Skin epidermis (tissue), 12 donors: ENCODE measurements around the gene TGM1.

Experiments
- H3K27ac ChIP-seq, 21 experiments: fragments of 200-600 bp; sonication (generic) in 11 of 21; one replicate each; pipeline ENCODE4 v1.5.0; 2020; ENCODE audit warnings: mild to moderate bottlenecking in 3 of 21, inconsistent platforms in 2 of 21, moderate library complexity in 2 of 21
- H3K4me3 ChIP-seq, 7 experiments: fragments of 200-600 bp; sonication (generic) in 2 of 7; one replicate each; pipeline ENCODE4 v1.5.0; 2020; ENCODE audit warnings: inconsistent platforms in 2 of 7, mild to moderate bottlenecking in 2 of 7, moderate library complexity in 1 of 7

TGM1 gene

GRCh38 chr14:24262821-24263733, at the start of gene TGM1:
Gene TGM1, minus strand, starts transcription at chr14:24263177. Its CDS starts 825 bp downstream, at chr14:24262352.
- Histone ChIP-seq H3K4me3 (peak within 1 kb of the TSS in 5 of 7 experiments; percentile 1 to 23 (median 11)), H3K27ac (peak within 1 kb of the TSS; percentile 13 to 82 (median 65))

- peak overlapping the region; percentile 55 to 94 (median 89) for H3K27ac ChIP-seq
- H3K4me3 ChIP-seq: peak overlapping the region; percentile 46 to 60 (median 51)
Measured at GRCh38 chr14:24311837-24312615, 49.0 kb upstream of the TGM1 start.

- peak within 1 kb of the TSS; percentile 46 to 60 (median 51) for H3K4me3 ChIP-seq
- peak within 1 kb of the TSS; percentile 55 to 94 (median 89) for H3K27ac ChIP-seq
Measured at GRCh38 chr14:24310646-24311604, 47.9 kb upstream of the TGM1 start, which contains the start of gene LTB4R. Gene LTB4R, plus strand, starts transcription at chr14:24311502. Its CDS starts 4,150 bp downstream, at chr14:24315652.

- Histone ChIP-seq H3K4me3 (peak overlapping the region; percentile 46 to 60 (median 51)), H3K27ac (peak overlapping the region; percentile 55 to 94 (median 89))
Measured at GRCh38 chr14:24310265-24310645, 47.3 kb upstream of the TGM1 start.

- Histone ChIP-seq H3K27ac (peak within 1 kb of the TSS; percentile 55 to 94 (median 89)), H3K4me3 (peak within 1 kb of the TSS; percentile 46 to 60 (median 51))
Measured at GRCh38 chr14:24309538-24310264, 46.7 kb upstream of the TGM1 start, which contains the start of gene LTB4R2. Gene LTB4R2, plus strand, starts transcription at chr14:24310140. Its CDS starts 525 bp downstream, at chr14:24310665.

GRCh38 chr14:24308342-24309124, 45.6 kb upstream of the TGM1 start:
- Histone ChIP-seq H3K4me3 (no peak overlapping the region), H3K27ac (peak overlapping the region in 13 of 21 experiments; percentile 29 to 94 (median 90))

GRCh38 chr14:24307575-24308341, 44.8 kb upstream of the TGM1 start, which contains the start of gene CIDEB:
Gene CIDEB, minus strand, starts transcription at chr14:24307977. Its CDS starts 119 bp downstream, at chr14:24307858.
- Histone ChIP-seq H3K27ac (peak within 1 kb of the TSS in 12 of 21 experiments; percentile 29 to 94 (median 90)), H3K4me3 (no peak within 1 kb of the TSS)

GRCh38 chr14:24307156-24307574, 44.2 kb upstream of the TGM1 start:
- Histone ChIP-seq H3K27ac (no peak overlapping the region), H3K4me3 (no peak overlapping the region)

- Histone ChIP-seq H3K4me3 (no peak overlapping the region), H3K27ac (no peak overlapping the region)
Measured at GRCh38 chr14:24304019-24304387, 41.0 kb upstream of the TGM1 start.

GRCh38 chr14:24300326-24300980, 37.5 kb upstream of the TGM1 start:
- H3K27ac ChIP-seq: peak overlapping the region; percentile 56 to 98 (median 90)

GRCh38 chr14:24299255-24300191, 36.5 kb upstream of the TGM1 start, which contains the start of the genes DHRS1 and NOP9:
Gene DHRS1, minus strand, starts transcription at chr14:24299780. Its CDS starts 674 bp downstream, at chr14:24299106.
Gene NOP9, plus strand, starts transcription at chr14:24299850. Its CDS starts 105 bp downstream, at chr14:24299955.
- Histone ChIP-seq H3K27ac (peak within 1 kb of the TSS; percentile 61 to 98 (median 91)), H3K4me3 (peak within 1 kb of the TSS; percentile 63 to 87 (median 74))

More at GRCh38 chr14:24300326-24300980, 37.5 kb upstream of the TGM1 start:
- peak overlapping the region; percentile 63 to 87 (median 74) for H3K4me3 ChIP-seq

- Histone ChIP-seq H3K27ac (peak overlapping the region; percentile 61 to 98 (median 91)), H3K4me3 (peak overlapping the region; percentile 63 to 87 (median 74))
Measured at GRCh38 chr14:24298892-24299254, 35.9 kb upstream of the TGM1 start.

- Histone ChIP-seq H3K27ac (peak overlapping the region in 12 of 21 experiments; percentile 1 to 89 (median 33)), H3K4me3 (no peak overlapping the region)
Measured at GRCh38 chr14:24297190-24297964, 34.4 kb upstream of the TGM1 start.
